DMS153 treated with DMSO at 0.1 percent for 48 hours (cell line): ENCODE results near the gene SPEN.
"Not testable (repeated sequence)": the region's sequence is repeated elsewhere in the genome, so short reads cannot be mapped to it uniquely, and the experiment has no call there.

Experiments used
- DNase-seq: peaks from one replicate; lab custom pipeline; 2025; ENCODE audit not compliant: unreplicated experiment; lab: John Stamatoyannopoulos, UW

Gene SPEN

DNA sequence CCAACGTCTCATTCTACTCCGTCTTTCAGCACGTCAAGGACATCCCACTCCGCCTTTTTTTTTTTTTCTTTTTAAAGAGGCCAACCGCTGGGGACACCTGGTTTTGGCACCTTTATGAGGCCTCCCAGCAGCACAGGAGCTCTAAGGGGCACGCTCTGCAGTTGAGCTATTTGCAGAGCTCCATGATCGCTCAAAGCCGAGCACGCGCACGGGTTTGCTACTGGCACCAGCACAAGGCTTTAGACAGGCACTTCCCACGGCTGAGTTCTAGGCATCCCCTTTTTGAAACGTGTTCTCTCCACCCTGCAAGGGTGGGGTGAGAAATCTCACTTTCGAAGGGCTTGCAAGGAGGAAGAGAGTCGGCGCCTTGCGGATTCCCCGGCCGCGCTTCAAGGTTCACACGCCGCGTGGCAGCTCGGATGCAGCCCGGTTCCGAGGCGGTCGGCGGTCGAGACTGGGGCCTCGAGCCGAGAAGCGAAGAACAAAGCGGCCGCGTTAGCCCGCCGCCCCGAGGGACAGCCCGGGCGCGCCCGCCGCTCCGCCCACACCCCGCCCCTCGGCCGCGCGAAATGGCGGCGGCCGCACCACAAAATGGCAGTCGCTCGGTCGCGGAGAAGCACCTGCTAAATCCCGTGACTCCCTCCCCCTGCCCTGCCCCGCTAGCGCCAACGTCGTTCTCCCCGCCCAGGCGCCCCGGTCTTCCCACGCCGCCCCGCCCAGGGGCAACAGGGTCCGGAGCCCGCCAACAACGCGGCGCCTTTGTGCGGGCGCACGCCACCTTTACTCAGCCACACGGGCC lies 12.9 kb upstream of the SPEN start:
- peak; percentile 70 for DNase-seq

DNA sequence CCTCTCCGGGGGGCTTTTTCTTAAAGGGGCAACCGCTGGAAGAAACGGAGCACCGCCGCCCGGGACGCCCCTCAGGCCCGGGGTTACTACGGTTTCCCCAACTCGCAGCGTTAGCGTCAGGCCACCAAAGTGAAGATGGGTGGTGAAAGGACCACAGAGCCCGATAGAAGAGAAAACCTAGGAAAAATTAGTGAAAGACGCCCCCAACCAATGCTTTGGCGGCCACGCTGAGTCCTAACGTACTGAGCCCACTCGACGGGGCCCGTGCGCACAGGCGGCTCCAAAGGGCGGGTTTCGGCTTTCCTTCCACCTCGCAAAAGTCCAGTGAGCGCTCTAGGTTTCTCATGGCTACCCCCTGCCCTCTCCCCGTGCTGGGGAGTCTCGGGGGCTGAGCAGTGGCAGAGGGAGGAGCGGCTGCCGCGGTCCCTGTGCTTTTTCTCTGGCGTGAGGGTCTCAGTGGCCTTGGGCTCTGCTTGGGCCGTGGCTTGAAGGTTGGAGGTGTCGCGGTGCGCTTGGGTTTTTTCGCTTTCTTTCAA lies 12.2 kb upstream of the SPEN start:
- DNase-seq, result no peak

DNA sequence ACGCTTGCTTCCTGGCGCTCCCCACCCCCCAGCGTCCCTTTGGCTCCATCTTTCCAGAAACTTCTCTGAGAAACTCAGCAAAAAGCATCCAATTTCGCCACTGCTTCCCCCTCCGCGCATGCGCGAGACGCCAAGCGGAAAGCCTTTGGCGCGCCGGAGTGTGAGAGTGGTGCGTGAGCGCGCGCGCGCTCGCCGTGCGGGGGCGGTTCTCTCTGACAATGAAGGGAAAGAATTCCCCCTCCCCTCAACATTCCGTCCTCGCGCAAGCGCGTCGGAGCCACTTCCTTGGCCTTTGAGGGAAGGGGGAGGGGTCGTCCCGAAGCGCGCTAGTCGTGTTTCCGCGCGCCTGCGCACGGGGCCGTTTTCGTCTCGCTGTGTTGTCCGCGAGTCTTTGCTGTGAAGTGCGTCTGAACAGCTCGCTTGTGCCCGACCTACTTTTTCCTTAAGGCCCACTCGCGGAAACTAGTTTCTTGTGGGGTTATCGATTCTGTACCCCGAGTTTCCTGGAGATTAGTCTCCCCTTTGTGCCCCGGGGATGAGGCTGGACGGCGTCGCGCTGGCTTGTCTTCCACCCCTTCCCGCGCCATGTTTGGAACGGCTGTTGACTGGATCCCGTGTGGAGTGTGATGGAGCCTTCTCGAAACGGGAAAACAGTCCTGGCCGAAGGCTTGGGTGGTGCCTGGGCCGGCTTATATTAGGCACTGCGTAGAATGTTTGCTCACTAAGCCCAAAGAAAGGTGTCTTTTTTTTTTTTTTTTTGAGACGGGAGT lies 11.6 kb upstream of the SPEN start:
- peak; percentile 96 for DNase-seq

DNA sequence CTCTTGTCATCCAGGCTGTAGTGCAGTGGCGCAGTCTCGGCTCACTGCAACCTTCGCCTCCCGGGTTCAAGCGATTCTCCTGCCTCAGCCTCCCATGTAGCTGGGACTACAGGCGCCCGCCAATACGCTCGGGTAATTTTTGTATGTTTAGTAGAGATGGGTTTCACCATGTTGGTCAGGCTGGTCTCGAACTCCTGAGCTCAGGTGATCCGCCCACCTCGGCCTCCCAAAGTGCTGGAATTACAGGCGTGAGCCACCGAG lies 11.1 kb upstream of the SPEN start:
- not testable (repeated sequence) for DNase-seq

DNA sequence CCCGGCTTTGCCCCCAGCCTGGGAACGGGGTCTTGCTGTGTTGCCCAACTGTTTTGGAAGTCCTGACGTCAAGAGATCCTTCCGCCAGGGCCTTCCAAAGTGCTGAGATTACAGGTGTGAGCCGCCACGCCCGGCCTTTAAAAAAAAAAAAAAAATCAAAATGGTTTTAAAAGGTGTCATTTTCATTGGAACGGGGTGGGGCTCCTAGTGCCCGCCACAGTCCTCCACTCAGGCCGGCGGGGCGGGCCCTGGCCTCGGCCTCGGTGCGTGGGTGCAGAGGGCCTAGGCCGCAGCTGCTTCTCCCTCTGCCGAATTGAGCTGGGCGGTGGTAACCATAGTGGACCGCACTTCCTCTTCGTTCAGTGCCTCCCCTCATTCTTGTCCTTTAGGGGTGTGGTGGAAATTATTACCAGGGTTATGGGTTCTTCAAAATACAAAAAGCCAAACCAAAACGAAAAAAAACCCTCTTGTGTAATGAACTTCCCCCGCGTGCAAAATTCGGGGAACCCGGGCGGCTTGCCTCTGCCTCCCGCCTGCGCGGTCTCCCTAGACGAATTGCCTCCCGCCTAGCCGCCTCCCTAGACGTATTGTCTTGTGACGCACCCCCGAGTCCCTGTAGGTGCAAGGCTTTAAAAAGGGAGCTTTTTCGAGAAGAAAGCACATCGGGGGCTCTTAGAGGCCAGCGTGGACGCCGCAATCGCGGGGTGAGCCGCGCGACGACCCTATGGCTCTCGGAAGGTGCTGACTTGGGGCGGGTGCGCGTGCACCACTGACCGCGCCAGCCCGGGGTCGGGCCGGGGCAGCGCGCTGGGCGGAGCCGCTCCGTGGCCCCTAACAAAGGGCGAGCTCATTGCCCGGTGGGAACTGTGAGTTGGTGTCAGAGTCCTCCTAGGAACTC lies 10.5 kb upstream of the SPEN start:
- no peak for DNase-seq

DNA sequence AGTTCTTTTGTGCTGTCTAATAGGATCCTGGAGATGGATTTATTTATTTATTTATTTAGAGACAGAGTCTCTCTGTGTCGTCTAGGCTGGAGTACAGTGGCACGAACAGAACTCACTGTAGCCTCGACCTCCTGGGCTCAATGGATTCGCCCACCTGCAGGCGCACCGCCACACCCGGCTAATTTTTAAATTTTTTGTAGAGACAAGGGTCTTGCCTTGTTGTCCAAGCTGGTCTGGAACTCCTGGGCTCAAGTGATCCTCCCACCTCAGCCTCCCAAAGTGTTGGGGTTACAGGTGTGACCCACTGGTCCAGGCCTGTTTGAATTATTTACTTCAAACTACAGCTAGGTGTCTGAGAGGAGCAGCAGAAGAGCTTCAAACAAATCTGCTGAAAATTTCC lies 9.6 kb upstream of the SPEN start:
- DNase-seq, result no peak

DNA sequence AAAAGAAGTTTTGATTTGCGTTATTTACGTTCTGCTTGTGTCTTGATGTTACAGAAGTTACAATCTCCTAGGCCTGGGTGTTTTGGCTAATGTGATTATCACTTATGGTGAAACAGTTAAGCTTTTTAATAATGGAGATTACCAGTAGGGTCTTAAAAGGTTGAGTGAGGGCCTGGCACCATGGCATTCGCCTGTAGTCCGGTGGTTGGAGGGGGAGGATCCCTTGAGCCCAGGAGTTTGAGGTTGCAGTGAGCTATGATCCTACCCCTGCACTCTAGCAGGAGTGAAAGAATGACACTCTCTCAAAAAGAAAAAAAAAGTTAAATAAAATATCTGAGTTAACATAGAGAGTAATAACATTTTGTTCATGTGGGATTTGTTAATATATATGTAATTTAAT lies 8.8 kb upstream of the SPEN start:
- DNase-seq, result no peak

DNA sequence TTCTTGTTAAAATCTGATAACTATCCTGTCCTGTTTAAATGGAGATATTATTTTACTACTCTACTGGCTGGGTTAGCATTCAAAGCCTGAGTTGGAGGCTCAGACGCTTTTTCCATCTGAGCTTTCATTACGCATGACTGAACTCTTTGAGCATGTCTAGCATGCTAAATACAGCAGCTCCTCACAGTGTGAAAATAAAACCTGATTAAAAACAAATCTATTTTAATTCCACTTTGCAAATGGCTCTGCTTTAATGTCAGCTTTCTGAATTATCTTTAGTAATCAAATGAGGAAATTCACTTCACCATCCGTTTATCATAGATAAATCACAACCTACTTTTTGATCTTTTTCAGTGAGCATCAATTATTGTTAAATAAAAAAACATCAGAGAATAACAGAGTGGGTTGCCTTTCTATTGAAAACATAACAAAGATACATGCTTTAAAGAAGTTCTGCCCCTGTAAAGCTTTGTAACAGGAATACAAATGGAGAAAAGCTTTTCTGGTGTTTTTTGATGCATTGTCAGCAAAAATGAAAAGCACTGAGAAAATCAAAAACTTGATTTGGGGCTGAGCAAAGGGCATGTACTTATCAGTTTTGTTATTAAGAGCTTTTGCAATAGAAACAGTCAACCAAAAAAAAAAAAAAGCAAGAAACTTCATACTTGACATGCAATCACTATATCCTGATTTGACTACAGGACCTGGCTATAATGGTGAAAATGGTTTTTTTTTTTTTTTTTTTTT lies 3.5 kb upstream of the SPEN start:
- DNase-seq, result no peak

DNA sequence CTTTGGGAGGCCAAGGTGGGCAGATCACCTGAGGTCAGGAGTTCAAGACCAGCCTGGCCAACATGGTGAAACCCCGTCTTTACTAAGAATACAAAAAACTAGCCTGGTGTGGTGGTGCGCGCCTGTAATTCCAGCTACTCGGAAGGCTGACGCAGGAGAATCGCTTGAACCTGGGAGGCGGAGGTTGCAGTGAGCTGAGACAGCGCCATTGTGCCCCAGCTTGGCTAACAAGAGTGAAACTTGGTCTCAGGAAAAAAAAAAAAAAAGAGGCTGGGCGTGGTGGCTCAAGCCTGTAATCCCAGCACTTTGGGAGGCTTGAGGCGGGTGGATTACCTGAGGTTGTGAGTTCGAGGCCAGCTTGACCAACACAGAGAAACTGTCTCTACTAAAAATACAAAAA lies 1.5 kb upstream of the SPEN start:
- DNase-seq, result not testable (repeated sequence)

DNA sequence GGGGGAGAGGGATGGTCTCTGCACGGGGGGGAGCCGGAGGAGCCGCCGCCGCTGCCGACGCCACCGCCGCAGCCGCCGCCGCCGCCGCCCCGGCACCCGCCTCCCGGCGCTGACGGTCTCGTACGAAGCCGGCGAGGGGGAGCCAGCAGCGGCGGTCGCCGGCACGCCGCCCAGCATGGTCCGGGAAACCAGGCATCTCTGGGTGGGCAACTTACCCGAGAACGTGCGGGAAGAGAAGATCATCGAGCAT lies 311 bp downstream of the SPEN start:
- no peak for DNase-seq

DNA sequence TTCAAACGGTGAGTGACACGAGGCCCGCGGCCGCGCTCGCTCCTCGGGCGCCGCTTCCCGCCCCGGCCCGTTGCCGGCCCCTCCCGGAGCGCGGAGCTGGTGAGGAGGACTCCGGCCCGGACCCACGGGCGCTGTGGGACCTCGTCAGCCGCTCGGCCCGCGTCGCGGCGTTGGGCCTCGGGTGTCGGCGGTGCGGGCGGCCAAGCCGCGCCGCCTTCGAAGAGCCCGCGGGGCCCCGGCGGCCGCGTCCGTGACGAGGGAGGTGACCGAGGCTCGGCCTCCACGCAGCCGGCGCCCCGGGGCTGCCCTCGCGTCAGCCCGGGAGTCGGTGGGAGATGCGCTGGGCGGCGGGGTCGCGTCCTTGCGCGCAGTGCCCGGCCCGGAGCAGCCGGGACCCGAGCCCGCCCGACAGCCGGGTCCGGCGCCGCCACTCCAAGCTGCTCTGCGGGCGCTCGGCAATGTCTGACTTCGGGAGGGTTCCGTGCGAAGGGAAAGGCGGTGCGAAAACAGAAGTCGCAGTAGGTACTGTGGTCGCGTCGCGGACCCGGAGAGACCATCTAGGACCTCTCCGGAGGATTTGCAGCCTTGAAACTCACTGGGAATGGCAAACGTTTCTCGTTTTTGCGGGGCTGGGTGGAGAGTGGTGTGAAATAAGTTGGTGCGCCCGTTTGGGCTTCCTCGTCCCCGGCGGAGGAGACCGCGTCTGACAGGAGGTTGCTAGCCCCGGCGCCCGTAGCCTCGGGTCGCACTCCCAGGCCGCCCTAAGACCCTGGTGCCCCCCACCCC lies 829 bp downstream of the SPEN start:
- DNase-seq, result no peak

DNA sequence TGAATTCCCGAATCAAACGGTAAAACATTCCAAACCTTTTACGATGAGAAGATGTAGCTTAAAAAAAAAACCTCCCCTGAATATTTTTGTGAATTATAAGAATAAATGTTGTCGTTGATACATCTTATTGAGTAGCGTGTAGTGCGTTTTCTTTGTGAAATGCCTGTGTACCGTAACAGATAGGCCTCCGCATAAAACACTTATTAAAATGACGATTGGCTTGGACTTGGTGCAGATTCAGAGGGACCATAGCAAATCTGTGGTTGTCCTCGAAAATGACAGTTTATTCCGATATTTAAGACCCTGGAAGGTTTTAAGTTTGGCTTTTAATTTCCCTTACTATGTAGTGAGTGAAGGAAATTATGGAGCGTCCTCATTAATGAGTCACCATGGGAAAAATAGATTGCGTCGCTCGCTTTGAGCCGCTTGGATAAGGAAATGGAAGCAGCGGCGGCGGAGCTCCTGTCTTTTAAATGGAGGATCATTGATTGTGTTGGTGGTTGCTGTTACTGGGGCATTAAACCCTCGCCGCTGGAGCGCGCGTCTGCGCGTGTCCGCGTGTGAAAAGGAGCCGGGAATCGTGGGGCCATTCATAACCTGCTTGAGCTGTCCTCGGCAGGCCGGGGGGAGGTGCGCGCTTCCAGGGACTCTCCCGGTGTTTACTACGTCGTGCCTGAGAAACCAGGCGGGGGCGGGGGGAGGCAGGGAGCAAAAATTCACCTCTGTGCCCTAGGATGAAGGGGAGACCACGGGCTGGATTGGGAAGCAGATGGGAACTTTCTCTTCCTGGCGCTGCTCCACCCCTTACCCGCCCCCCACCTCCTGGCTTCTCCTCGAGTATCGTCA lies 1.6 kb downstream of the SPEN start:
- peak; percentile 87 for DNase-seq

DNA sequence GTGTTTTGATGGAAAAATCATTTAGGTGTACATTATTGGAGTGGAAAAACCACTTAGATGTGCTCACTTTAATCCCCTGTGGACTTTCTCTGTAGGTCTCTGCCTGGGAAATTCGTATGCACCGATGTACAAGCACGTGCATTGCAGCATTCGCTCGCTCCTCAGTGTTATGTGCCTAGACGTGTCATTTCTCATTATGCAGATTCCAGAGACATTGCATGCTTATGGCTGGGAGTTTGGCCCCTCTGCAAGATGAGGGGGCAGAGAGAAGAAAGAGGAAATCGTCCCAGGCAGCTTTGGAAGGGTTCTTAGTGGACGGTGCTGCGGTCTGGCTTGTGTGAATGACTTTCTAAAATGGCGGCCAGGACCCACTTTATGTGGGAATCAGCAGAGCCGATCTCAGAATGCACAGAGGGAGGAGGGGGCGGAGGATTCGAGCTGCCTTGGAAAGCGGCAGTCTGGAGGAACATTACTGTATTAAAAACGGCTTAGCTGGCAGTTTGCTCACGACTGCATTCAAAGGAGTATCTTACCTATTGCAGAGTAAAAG lies 2.3 kb downstream of the SPEN start:
- DNase-seq, result peak; percentile 50

DNA sequence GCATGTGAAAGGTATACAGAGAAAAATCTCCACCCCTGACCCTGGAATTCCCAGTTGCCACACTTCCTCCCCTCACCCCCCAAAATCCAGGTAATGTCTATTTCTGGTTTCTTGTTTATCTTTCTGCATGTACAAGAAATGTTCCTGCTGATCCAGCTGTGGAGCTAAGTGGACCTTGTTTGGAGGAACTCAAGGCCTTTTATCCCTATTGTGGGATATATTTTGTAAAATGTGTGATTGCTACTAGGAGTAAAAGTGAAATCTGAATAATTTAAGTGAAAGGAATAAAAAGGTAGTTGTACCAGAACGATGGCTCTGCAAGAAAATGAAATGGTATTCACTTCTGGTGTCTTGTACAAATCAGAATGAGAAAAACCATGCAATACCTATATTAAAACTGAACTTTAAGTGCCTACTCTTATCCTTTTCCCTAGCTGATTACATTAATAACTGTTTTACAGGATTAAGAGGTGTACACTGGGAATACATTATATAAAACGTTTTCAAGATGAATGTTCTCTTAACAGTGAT lies 3.0 kb downstream of the SPEN start:
- no peak for DNase-seq

DNA sequence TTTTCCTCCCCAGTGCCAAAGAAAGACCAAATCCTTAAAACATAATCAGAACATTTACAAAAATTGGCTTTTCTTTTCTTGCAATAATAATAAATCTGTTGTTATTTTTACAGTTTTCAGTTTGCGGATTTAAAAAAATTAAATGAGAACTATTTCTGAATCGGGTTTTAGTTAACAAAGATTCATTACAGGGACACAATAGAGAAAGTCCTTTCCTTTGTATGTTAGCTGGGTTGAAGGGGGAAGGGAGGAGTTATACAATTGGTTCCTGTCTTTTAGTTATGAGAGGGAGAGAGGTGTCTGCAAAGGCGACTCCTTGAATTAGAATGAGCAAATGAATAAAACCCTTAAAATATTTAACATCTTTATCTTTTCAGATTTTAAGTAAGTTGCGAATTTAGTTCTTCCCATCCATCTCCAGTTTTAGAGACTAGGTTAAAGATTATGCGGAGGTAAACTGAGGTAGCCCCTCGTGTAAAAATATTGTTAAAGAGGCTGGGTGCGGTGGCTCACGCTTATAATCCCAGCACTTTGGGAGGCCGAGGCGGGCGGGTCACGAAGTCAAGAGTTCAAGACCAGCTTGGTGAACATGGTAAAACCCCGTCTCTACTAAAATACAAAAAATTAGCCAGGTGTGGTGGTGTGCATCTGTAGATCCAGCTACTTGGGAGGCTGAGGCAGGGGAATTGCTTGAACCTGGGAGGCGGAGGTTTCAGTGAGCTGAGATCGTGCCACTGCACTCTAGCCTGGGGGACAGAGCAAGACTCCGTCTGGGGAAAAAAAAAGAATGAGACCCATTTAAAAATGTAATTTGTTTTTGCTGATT lies 3.9 kb downstream of the SPEN start:
- no peak for DNase-seq

DNA sequence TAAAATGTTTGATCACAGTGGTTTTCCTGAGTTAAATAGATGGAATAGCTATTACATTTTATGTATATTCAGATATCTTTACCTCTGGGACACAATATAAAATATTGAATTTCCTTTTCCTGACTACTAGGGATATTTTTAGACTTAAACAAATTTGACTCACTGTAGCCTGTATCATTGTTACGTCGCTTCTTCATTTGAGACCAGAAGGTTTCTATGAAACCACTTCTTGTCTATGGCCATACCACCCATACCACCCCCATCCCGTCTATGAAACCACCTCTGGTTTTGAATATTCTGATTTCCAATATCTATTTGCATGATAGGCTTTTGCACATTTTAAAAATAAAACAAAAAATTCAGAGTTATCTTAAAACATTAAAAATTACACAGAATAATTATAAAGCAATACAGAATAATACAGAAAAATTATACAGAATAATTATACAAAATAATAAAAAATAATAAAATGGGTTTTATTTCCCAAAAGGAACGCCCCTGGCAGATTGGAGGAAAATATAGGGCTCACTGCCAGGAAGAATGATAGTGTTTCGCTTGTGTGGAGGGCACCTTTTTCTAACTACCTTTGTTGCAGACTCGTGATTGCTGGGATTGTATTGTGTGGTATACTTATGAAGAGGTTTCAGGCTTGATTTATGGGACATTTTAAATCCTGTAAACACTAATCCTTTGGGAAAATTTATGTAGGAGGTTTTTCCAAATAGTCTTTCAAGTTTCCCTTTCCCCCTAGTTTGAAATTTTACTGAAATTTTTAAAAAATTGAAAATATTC lies 4.7 kb downstream of the SPEN start:
- no peak for DNase-seq

DNA sequence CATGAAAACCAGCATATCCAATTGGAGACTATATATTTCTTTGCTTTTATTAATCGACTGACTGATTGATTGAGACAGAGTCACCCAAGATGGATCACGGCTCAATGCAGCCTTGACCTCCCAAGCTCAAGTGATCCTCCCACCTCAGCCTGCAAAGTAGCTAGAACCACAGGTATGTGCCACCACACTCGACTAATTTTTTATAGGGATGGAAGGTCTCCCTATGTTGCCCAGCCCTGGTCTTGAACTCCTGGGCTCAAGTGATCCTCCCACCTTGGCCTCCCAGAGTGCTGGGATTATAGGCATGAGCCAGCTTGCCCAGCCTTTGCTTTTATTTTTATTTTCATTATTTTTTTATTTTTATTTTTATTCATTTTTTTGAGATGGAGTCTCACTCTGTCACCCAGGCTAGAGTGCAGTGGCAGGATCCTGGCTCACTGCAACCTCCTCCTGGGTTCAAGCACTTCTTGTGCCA lies 5.4 kb downstream of the SPEN start:
- DNase-seq, result no peak
